Natural killer cell (primary cell): ENCODE results near the gene ZC3H7A. TPM values are rescaled to one million over a fixed set of nuclear protein-coding genes. Genes with fewer than 3 reads are reported as not detected.

ENCODE experiments used
- ATAC-seq, 3 donors: fragments of 150-1000 bp in 2 of 3; fragments of 200-7000 bp in 1 of 3; cut with Tn5 transposase; 1 replicate in 1 of 3; 2 replicates in 2 of 3; pipeline ENCODE4 v1.10.0; 2021; ENCODE audit warnings: mild to moderate bottlenecking in 2 of 3, moderate library complexity in 2 of 3
- DNase-seq, 2 donors: peaks; one replicate each; pipeline versions ENCODE4 v3.0.0 to v3.0.0-alpha.2; 2013 to 2021; ENCODE audit warnings: mixed read lengths in 1 of 2
- H3K27ac ChIP-seq: one replicate; pipeline ENCODE4 v1.5.1; 2013; ENCODE audit warnings: mild to moderate bottlenecking, low read length
- H3K27me3 ChIP-seq: one replicate; pipeline ENCODE4 v1.6.1; 2013; ENCODE audit warnings: low read length; ENCODE audit not compliant: control insufficient read depth, insufficient read depth
- H3K36me3 ChIP-seq: one replicate; pipeline ENCODE4 v1.6.1; 2013; ENCODE audit warnings: low read length; ENCODE audit not compliant: control insufficient read depth, insufficient read depth
- H3K4me1 ChIP-seq: one replicate; pipeline ENCODE4 v1.6.1; 2013; ENCODE audit warnings: low read length; ENCODE audit not compliant: control insufficient read depth, insufficient read depth
- H3K4me3 ChIP-seq: one replicate; pipeline ENCODE4 v1.5.1; 2013; ENCODE audit warnings: low read length
- H3K9me3 ChIP-seq: one replicate; pipeline ENCODE4 v1.6.1; 2013; ENCODE audit warnings: low read length; ENCODE audit not compliant: control insufficient read depth, insufficient read depth
- H3K27ac Mint-ChIP-seq, 2 donors: one replicate each; pipeline ENCODE4 v1.8.0; 2022; ENCODE audit warnings: mild to moderate bottlenecking in 2 of 2, mixed read lengths in 2 of 2, moderate library complexity in 1 of 2
- H3K27me3 Mint-ChIP-seq, 2 donors: one replicate each; pipeline ENCODE4 v1.8.0; 2022; ENCODE audit warnings: low read depth in 2 of 2, mixed read lengths in 2 of 2
- H3K36me3 Mint-ChIP-seq: one replicate; pipeline ENCODE4 v1.8.0; 2022; ENCODE audit warnings: mixed read lengths
- H3K4me1 Mint-ChIP-seq, 2 donors: one replicate each; pipeline ENCODE4 v1.8.0; 2022; ENCODE audit warnings: mixed read lengths in 2 of 2
- H3K4me3 Mint-ChIP-seq: one replicate; pipeline ENCODE4 v1.8.0; 2022; ENCODE audit warnings: mild to moderate bottlenecking, moderate library complexity, mixed read lengths
- H3K9me3 Mint-ChIP-seq, 2 donors: one replicate each; pipeline ENCODE4 v1.8.0; 2022; ENCODE audit warnings: mixed read lengths in 2 of 2
- CTCF ChIP-seq: fragments of 200-600 bp; IDR thresholded peaks from one replicate; pipeline ENCODE4 v1.8.0; 2022; ENCODE audit warnings: antibody characterized with exemption
- WGBS: methylation state at CpG from one replicate; pipeline ENCODE4 v1.1.7; 2013; ENCODE audit warnings: missing lambda C conversion rate; ENCODE audit not compliant: insufficient coverage; 5-methylcytosine and 5-hydroxymethylcytosine counted together
- intact Hi-C: fragments of 100-400 bp; cut with micrococcal nuclease; formaldehyde crosslinking; loops from one replicate; pipeline ENCODE4 v1.14.2; 2022
- total RNA-seq, 4 donors: library from RNA; stranded (reverse); fragments of 120-200 nt in 1 of 4; gene quantifications; one replicate each; pipeline versions ENCODE4 v1.2.3 to v1.2.4, GENCODE V29; 2013 to 2022

ZC3H7A gene
- total RNA-seq, 3 donors from 2014 or later (not counting 1 experiment from before 2014, with no cell fraction given): 80.6 to 91.8 (median 84.6) TPM

- no peaks in the 10 kb centered on the region for H3K27me3 Mint-ChIP-seq
- H3K4me1 ChIP-seq: peaks cover 3% of the 10 kb centered on the region
- no peaks in the 10 kb centered on the region for H3K27me3 ChIP-seq
- intact Hi-C loops: no loop called here
- no peaks in the 10 kb centered on the region for H3K9me3 Mint-ChIP-seq
- ATAC-seq: no peak
- H3K27ac ChIP-seq: no peak overlapping the region
- no peak overlapping the region for H3K4me3 ChIP-seq
- H3K4me3 Mint-ChIP-seq: no peak overlapping the region
- H3K36me3 Mint-ChIP-seq: peaks cover 16% of the 10 kb centered on the region
- no peak for TF ChIP-seq CTCF
- H3K27ac Mint-ChIP-seq: no peak overlapping the region
- H3K36me3 ChIP-seq: peaks cover 33% of the 10 kb centered on the region
- DNase-seq: no peak
- H3K9me3 ChIP-seq: no peaks in the 10 kb centered on the region
- H3K4me1 Mint-ChIP-seq: peaks cover 5 to 12% of the 10 kb centered on the region in 2 donors
Observed at GRCh38 chr16:11716336-11716735, 80.7 kb downstream of the ZC3H7A start.

GRCh38 chr16:11715246-11715947 is 81.7 kb downstream of the ZC3H7A start:
- Histone ChIP-seq H3K4me1 (peaks cover 3% of the 10 kb centered on the region), H3K9me3 (no peaks in the 10 kb centered on the region), H3K27ac (no peak overlapping the region), H3K27me3 (no peaks in the 10 kb centered on the region), H3K36me3 (peaks cover 33% of the 10 kb centered on the region), H3K4me3 (no peak overlapping the region)
- Mint-ChIP-seq H3K27ac (no peak overlapping the region), H3K4me3 (no peak overlapping the region), H3K9me3 (no peaks in the 10 kb centered on the region), H3K4me1 (peaks cover 5 to 12% of the 10 kb centered on the region in 2 donors), H3K27me3 (no peaks in the 10 kb centered on the region), H3K36me3 (peaks cover 16% of the 10 kb centered on the region)
- ATAC-seq: no peak
- intact Hi-C loops: no loop called here
- no peak for DNase-seq
- no peak for TF ChIP-seq CTCF
- 88% methylated on average over 7 of the region's 8 CpGs for WGBS

- TF ChIP-seq CTCF: no peak
- intact Hi-C loops: no loop called here
- peaks cover 0 to 5% of the 10 kb centered on the region in 2 donors for H3K4me1 Mint-ChIP-seq
- Histone ChIP-seq H3K4me3 (no peak overlapping the region), H3K36me3 (peaks cover 29% of the 10 kb centered on the region), H3K9me3 (no peaks in the 10 kb centered on the region), H3K27ac (no peak overlapping the region), H3K4me1 (peaks cover 3% of the 10 kb centered on the region), H3K27me3 (no peaks in the 10 kb centered on the region)
- no peaks in the 10 kb centered on the region for H3K9me3 Mint-ChIP-seq
- ATAC-seq: no peak
- no peaks in the 10 kb centered on the region for H3K27me3 Mint-ChIP-seq
- peaks cover 7% of the 10 kb centered on the region for H3K36me3 Mint-ChIP-seq
- no peak overlapping the region for H3K27ac Mint-ChIP-seq
- DNase-seq: no peak
- no peak overlapping the region for H3K4me3 Mint-ChIP-seq
- 100% methylated on average over 3 of the region's 3 CpGs for WGBS
Observed at GRCh38 chr16:11712122-11712521, 84.9 kb downstream of the ZC3H7A start.

- peaks cover 3% of the 10 kb centered on the region for H3K36me3 Mint-ChIP-seq
- no peak overlapping the region for H3K27ac Mint-ChIP-seq
- peaks cover under 1 to 3% of the 10 kb centered on the region in 2 donors for H3K4me1 Mint-ChIP-seq
- Histone ChIP-seq H3K4me1 (peaks cover 3% of the 10 kb centered on the region), H3K27ac (no peak overlapping the region), H3K9me3 (no peaks in the 10 kb centered on the region), H3K27me3 (no peaks in the 10 kb centered on the region), H3K4me3 (no peak overlapping the region), H3K36me3 (peaks cover 28% of the 10 kb centered on the region)
- ATAC-seq (no peak), DNase-seq (no peak)
- H3K9me3 Mint-ChIP-seq: no peaks in the 10 kb centered on the region
- no peaks in the 10 kb centered on the region for H3K27me3 Mint-ChIP-seq
- no peak for TF ChIP-seq CTCF
- no peak overlapping the region for H3K4me3 Mint-ChIP-seq
- intact Hi-C loops: no loop called here
- 98% methylated on average over 4 of the region's 4 CpGs for WGBS
Observed at GRCh38 chr16:11711662-11712061, 85.4 kb downstream of the ZC3H7A start.
